A673 (cell line): ENCODE data around the gene SFSWAP. TPM values are rescaled to one million over a fixed set of nuclear protein-coding genes. Genes with fewer than 3 reads are reported as not detected.

ENCODE experiments used
- BruUV-seq: library from RNA; stranded (reverse); fragments of 400-500 nt; replicated peaks from 2 replicates; lab custom pipeline; 2021; lab: Mats Ljungman, UMichigan
- CTCF ChIA-PET: fragments of 300-600 bp; sonication (Branson Sonifier 250); formaldehyde crosslinking; loops from one replicate; lab custom pipeline; 2022; ENCODE audit warnings: antibody characterized with exemption; lab: Charles Lee
- POLR2A ChIA-PET: fragments of 300-600 bp; sonication (Branson Sonifier 250); formaldehyde crosslinking; loops from one replicate; lab custom pipeline; 2022; ENCODE audit warnings: antibody characterized with exemption; ENCODE audit not compliant: low non-redundant PET; lab: Charles Lee
- DNase-seq: peaks from one replicate; pipeline ENCODE4 v3.0.0-alpha.2; 2015; ENCODE audit warnings: low spot score
- H3K27ac ChIP-seq: fragments of 200-600 bp; sonication (generic); 2 replicates; pipeline ENCODE4 v1.5.1; 2016; ENCODE audit warnings: mixed run types, low read depth, mild to moderate bottlenecking, mixed read lengths, antibody characterized with exemption, low read length; ENCODE audit not compliant: poor library complexity, severe bottlenecking
- H3K27me3 ChIP-seq: fragments of 200-600 bp; sonication (generic); replicated peaks from 2 replicates; pipeline ENCODE4 v1.6.1; 2017; ENCODE audit warnings: mixed run types, low read depth, mild to moderate bottlenecking, mixed read lengths, antibody characterized with exemption, low read length; ENCODE audit not compliant: insufficient read depth, poor library complexity
- H3K36me3 ChIP-seq: fragments of 200-600 bp; sonication (generic); 2 replicates; pipeline ENCODE4 v1.6.1; 2016; ENCODE audit warnings: mixed run types, mild to moderate bottlenecking, mixed read lengths, antibody characterized with exemption, low read length; ENCODE audit not compliant: insufficient read depth, poor library complexity, severe bottlenecking
- H3K4me1 ChIP-seq: fragments of 200-600 bp; sonication (generic); 2 replicates; pipeline ENCODE4 v1.6.1; 2017; ENCODE audit warnings: mixed run types, mild to moderate bottlenecking, mixed read lengths, antibody characterized with exemption, low read length; ENCODE audit not compliant: insufficient read depth, poor library complexity, severe bottlenecking
- H3K4me3 ChIP-seq: fragments of 200-600 bp; sonication (generic); 2 replicates; pipeline ENCODE4 v1.5.1; 2016; ENCODE audit warnings: low read depth, mixed run types, mild to moderate bottlenecking, mixed read lengths, low read length; ENCODE audit not compliant: poor library complexity, severe bottlenecking
- H3K9me3 ChIP-seq: fragments of 200-600 bp; sonication (generic); 2 replicates; pipeline ENCODE4 v1.6.1; 2016; ENCODE audit warnings: mixed run types, low read depth, mild to moderate bottlenecking, mixed read lengths, antibody characterized with exemption, low read length; ENCODE audit not compliant: poor library complexity, severe bottlenecking
- EZH2 ChIP-seq: fragments of 200-600 bp; sonication (generic); IDR thresholded peaks from 2 replicates; pipeline ENCODE4 v1.6.1; 2017; ENCODE audit warnings: borderline replicate concordance, low read depth, mild to moderate bottlenecking, mixed read lengths, antibody characterized with exemption, low read length; ENCODE audit not compliant: poor library complexity, severe bottlenecking
- intact Hi-C: fragments of 100-400 bp; cut with micrococcal nuclease; formaldehyde crosslinking; loops from one replicate; pipeline ENCODE4 v1.10.0; 2022; ENCODE audit not compliant: unreplicated experiment
- total RNA-seq: library from RNA; stranded (reverse); gene quantifications from 2 replicates; pipeline ENCODE4 v1.2.3, GENCODE V29; 2021
- TF ChIP-seq, protein P1 (sequence below): fragments of 300-800, 200-600 bp; sonication (generic); conservative IDR thresholded peaks from 2 replicates; pipeline ENCODE4 v1.5.1; 2017; ENCODE audit warnings: low read depth, mild to moderate bottlenecking, antibody characterized with exemption, low read length, moderate library complexity, mixed read lengths

The SFSWAP gene
- total RNA-seq, 1 experiment from 2014 or later = 66.4 TPM

DNA sequence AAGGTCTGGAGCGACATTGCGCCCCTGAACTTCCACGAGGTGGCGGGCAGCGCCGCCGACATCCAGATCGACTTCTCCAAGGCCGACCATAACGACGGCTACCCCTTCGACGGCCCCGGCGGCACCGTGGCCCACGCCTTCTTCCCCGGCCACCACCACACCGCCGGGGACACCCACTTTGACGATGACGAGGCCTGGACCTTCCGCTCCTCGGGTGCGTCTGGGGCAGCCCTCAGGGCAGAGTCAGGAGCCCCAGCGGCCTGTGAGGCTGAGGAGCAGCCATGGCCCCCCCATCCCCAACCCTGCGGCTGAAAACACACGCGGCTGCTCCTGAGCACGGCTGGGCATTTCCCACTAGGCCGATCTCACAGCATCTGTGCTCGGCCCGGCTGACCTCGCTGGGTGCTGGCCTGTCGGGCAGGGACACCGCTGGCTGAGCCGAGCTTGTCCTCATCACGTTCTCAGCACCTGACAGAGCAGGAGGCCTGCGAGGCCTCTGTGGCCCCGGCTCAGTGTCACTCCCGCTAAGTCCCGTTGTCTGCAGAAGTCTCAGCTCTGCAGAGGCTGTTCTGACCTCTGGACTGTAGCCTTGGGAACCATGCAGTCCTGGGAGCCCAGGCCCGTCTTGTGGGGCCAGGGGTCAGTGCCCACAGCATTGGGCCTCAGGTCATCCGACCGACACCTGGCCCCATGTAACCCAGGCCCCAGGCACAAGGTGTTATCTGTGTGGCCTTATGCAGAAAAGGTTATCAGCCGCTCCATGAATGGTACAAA lies 129.9 kb downstream of the SFSWAP start:
- H3K4me1 ChIP-seq = no peaks in the 10 kb centered on the region
- H3K27me3 ChIP-seq = no peaks in the 10 kb centered on the region
- ChIA-PET CTCF (no interaction called here), POLR2A (no interaction called here)
- no peak for TF ChIP-seq EZH2
- TF ChIP-seq, protein P1, sequence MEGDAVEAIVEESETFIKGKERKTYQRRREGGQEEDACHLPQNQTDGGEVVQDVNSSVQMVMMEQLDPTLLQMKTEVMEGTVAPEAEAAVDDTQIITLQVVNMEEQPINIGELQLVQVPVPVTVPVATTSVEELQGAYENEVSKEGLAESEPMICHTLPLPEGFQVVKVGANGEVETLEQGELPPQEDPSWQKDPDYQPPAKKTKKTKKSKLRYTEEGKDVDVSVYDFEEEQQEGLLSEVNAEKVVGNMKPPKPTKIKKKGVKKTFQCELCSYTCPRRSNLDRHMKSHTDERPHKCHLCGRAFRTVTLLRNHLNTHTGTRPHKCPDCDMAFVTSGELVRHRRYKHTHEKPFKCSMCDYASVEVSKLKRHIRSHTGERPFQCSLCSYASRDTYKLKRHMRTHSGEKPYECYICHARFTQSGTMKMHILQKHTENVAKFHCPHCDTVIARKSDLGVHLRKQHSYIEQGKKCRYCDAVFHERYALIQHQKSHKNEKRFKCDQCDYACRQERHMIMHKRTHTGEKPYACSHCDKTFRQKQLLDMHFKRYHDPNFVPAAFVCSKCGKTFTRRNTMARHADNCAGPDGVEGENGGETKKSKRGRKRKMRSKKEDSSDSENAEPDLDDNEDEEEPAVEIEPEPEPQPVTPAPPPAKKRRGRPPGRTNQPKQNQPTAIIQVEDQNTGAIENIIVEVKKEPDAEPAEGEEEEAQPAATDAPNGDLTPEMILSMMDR = no peak
- no peaks in the 10 kb centered on the region for H3K36me3 ChIP-seq
- DNase-seq = no peak
- intact Hi-C loops = no loop called here
- no peak overlapping the region for H3K4me3 ChIP-seq
- no TSS peak for BruUV-seq
- no peak overlapping the region for H3K27ac ChIP-seq
- no peaks in the 10 kb centered on the region for H3K9me3 ChIP-seq

DNA sequence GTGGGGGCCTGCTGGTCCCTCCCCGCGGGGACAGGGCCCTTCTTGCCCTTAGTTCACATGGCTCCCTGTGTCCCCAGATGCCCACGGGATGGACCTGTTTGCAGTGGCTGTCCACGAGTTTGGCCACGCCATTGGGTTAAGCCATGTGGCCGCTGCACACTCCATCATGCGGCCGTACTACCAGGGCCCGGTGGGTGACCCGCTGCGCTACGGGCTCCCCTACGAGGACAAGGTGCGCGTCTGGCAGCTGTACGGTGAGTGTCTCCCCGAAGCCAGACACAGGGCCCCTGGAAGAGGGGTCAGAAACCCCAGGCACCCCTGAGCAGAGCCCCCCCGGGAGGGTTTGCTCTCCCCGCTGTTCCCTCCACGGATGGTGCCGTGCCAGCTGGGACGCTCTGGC lies 130.7 kb downstream of the SFSWAP start:
- no TSS peak for BruUV-seq
- no peak for DNase-seq
- TF ChIP-seq, protein P1 = no peak
- no peak for TF ChIP-seq EZH2
- H3K4me3 ChIP-seq = no peak overlapping the region
- H3K27ac ChIP-seq = no peak overlapping the region
- H3K4me1 ChIP-seq = no peaks in the 10 kb centered on the region
- H3K27me3 ChIP-seq = no peaks in the 10 kb centered on the region
- ChIA-PET POLR2A (no interaction called here), CTCF (no interaction called here)
- intact Hi-C loops = no loop called here
- H3K9me3 ChIP-seq = no peaks in the 10 kb centered on the region
- H3K36me3 ChIP-seq = no peaks in the 10 kb centered on the region

DNA sequence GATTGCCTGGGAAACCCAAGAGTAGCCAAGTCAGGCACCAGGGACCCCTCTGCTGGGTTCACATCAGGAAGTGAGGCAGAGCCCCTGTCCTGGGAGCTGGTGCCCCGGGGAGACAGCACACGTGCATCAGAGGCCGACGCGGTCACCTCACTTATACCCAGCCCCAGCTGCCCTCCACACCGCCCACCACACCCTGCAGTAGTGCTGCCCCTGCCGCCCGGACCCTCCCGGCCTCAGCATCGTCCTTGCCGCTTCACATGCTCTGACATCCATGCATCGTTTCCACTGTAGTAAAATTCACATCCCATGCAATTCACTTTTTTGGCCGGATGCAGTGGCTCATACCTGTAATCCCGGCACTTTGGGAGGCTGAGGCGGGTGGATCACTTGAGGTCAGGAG lies 131.3 kb downstream of the SFSWAP start:
- no peak overlapping the region for H3K27ac ChIP-seq
- no peak overlapping the region for H3K4me3 ChIP-seq
- CTCF ChIA-PET = no interaction called here
- H3K36me3 ChIP-seq = no peaks in the 10 kb centered on the region
- no TSS peak for BruUV-seq
- no peaks in the 10 kb centered on the region for H3K27me3 ChIP-seq
- POLR2A ChIA-PET = no interaction called here
- TF ChIP-seq, protein P1 = no peak
- TF ChIP-seq EZH2 = no peak
- H3K4me1 ChIP-seq = no peaks in the 10 kb centered on the region
- DNase-seq = no peak
- no peaks in the 10 kb centered on the region for H3K9me3 ChIP-seq
- intact Hi-C loops = no loop called here
